ENCODE measurements around the gene LRRC25. TPM values are rescaled to one million over a fixed set of nuclear protein-coding genes. Genes with fewer than 3 reads are reported as not detected.

The LRRC25 gene
- total RNA-seq, 1 donor from 2014 or later, result not detected

- Mint-ChIP-seq H3K4me1 (ENCODE audit: low read depth) (peaks cover 30% of the 10 kb centered on the region), H3K27ac (ENCODE audit: unreplicated experiment) (no peak overlapping the region), H3K36me3 (ENCODE audit: low read depth) (no peaks in the 10 kb centered on the region), H3K9me3 (ENCODE audit: low read depth) (no peaks in the 10 kb centered on the region), H3K27me3 (ENCODE audit: low read depth) (no peaks in the 10 kb centered on the region), H3K4me3 (ENCODE audit: unreplicated experiment) (peak overlapping the region; percentile 55)
- TF ChIP-seq, protein P1, sequence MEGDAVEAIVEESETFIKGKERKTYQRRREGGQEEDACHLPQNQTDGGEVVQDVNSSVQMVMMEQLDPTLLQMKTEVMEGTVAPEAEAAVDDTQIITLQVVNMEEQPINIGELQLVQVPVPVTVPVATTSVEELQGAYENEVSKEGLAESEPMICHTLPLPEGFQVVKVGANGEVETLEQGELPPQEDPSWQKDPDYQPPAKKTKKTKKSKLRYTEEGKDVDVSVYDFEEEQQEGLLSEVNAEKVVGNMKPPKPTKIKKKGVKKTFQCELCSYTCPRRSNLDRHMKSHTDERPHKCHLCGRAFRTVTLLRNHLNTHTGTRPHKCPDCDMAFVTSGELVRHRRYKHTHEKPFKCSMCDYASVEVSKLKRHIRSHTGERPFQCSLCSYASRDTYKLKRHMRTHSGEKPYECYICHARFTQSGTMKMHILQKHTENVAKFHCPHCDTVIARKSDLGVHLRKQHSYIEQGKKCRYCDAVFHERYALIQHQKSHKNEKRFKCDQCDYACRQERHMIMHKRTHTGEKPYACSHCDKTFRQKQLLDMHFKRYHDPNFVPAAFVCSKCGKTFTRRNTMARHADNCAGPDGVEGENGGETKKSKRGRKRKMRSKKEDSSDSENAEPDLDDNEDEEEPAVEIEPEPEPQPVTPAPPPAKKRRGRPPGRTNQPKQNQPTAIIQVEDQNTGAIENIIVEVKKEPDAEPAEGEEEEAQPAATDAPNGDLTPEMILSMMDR (IDR thresholded peaks at IDR 0.05), result no peak
- DNase-seq (ENCODE audit: low spot score), result no peak
Observed at GRCh38 chr19:18434411-18435175, 37.2 kb upstream of the LRRC25 start.

GRCh38 chr19:18433735-18434398 lies 36.4 kb upstream of the LRRC25 start:
- H3K9me3 Mint-ChIP-seq (ENCODE audit: low read depth), result no peaks in the 10 kb centered on the region
- no peak overlapping the region for H3K27ac Mint-ChIP-seq (ENCODE audit: unreplicated experiment)
- TF ChIP-seq, protein P1 (IDR thresholded peaks at IDR 0.05), result no peak
- H3K27me3 Mint-ChIP-seq (ENCODE audit: low read depth), result no peaks in the 10 kb centered on the region
- H3K4me1 Mint-ChIP-seq (ENCODE audit: low read depth), result peaks cover 23% of the 10 kb centered on the region
- DNase-seq (ENCODE audit: low spot score), result no peak
- H3K4me3 Mint-ChIP-seq (ENCODE audit: unreplicated experiment), result peak overlapping the region; percentile 55
- no peaks in the 10 kb centered on the region for H3K36me3 Mint-ChIP-seq (ENCODE audit: low read depth)

DNA sequence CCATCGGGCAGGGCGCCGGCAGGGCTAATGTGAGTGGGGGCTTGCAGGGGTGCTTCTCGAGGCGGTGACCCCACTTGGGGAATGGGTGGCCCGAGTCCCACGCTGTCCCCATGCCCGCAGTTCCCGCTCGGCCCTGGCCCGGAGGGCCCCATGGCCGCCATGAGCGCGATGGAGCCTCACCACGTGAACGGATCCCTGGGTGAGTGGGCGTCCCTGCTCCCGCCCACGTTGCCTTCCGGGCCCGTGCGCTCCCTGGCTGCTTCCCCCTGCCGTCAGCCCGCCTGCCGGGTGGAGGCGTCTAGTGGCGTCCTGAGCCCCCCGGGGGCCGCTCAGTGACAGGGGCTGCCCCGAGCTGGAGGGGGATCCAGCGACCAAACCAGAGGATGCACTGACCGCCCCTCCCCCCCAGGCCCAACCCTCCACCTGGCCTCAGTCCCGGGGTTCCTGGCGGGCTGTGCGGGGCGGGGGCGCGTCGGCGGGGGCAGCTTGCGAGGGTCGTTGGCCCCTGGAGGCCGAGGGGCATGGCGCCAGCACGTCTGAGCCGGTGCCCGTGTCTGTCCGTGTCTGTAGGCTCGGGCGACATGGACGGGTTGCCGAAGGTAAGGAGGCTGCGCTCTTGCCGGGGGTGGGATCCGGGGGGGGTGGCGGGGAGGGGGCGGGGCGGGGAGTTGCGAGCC lies 35.7 kb upstream of the LRRC25 start:
- Mint-ChIP-seq H3K36me3 (ENCODE audit: low read depth) (no peaks in the 10 kb centered on the region), H3K27me3 (ENCODE audit: low read depth) (no peaks in the 10 kb centered on the region), H3K4me1 (ENCODE audit: low read depth) (peaks cover 16% of the 10 kb centered on the region), H3K9me3 (ENCODE audit: low read depth) (no peaks in the 10 kb centered on the region), H3K27ac (ENCODE audit: unreplicated experiment) (no peak overlapping the region), H3K4me3 (ENCODE audit: unreplicated experiment) (no peak overlapping the region)
- no peak for DNase-seq (ENCODE audit: low spot score)
- TF ChIP-seq, protein P1 (IDR thresholded peaks at IDR 0.05), result no peak

- H3K27ac Mint-ChIP-seq (ENCODE audit: unreplicated experiment), result peak overlapping the region; percentile 17
- H3K27me3 Mint-ChIP-seq (ENCODE audit: low read depth), result no peaks in the 10 kb centered on the region
- TF ChIP-seq, protein P1 (IDR thresholded peaks at IDR 0.05), result no peak
- no peak for DNase-seq (ENCODE audit: low spot score)
- no peak overlapping the region for H3K4me3 Mint-ChIP-seq (ENCODE audit: unreplicated experiment)
- peaks cover 15% of the 10 kb centered on the region for H3K4me1 Mint-ChIP-seq (ENCODE audit: low read depth)
- no peaks in the 10 kb centered on the region for H3K36me3 Mint-ChIP-seq (ENCODE audit: low read depth)
- no peaks in the 10 kb centered on the region for H3K9me3 Mint-ChIP-seq (ENCODE audit: low read depth)
Observed at GRCh38 chr19:18432275-18433014, 35.0 kb upstream of the LRRC25 start.

Data from chondrocyte (in vitro differentiated cells).